Measurements from ENCODE around the gene PSMG4.
"Not testable (repeated sequence)": the region's sequence is repeated elsewhere in the genome, so short reads cannot be mapped to it uniquely, and the experiment has no call there.

The PSMG4 gene

GRCh38 chr6:3244003-3244831 is 14.5 kb upstream of the PSMG4 start:
- no peak overlapping the region for H3K4me3 ChIP-seq (ENCODE audit: low read depth, low read length)
- TF ChIP-seq CTCF (IDR thresholded peaks at IDR 0.05; ENCODE audit: low read depth, low read length, missing control alignments) = no peak
- no peak for DNase-seq (ENCODE audit: low read depth)

GRCh38 chr6:3244832-3245161 is 13.9 kb upstream of the PSMG4 start:
- H3K4me3 ChIP-seq (ENCODE audit: low read depth, low read length); DNase-seq (ENCODE audit: low read depth): not testable (repeated sequence)

GRCh38 chr6:3245216-3245615 is 13.5 kb upstream of the PSMG4 start:
- DNase-seq (ENCODE audit: low read depth) = no peak
- H3K4me3 ChIP-seq (ENCODE audit: low read depth, low read length) = no peak overlapping the region
- no peak for TF ChIP-seq CTCF (IDR thresholded peaks at IDR 0.05; ENCODE audit: low read depth, low read length, missing control alignments)

- no peak for DNase-seq (ENCODE audit: low read depth)
- H3K4me3 ChIP-seq (ENCODE audit: low read depth, low read length) = no peak overlapping the region
These were observed 11.2 kb upstream of the PSMG4 start for GRCh38 chr6:3247255-3248146.

GRCh38 chr6:3249821-3250220 is 8.9 kb upstream of the PSMG4 start:
- TF ChIP-seq CTCF (IDR thresholded peaks at IDR 0.05; ENCODE audit: low read depth, low read length, missing control alignments) = no peak
- no peak for DNase-seq (ENCODE audit: low read depth)

More at GRCh38 chr6:3247255-3248146, 11.2 kb upstream of the PSMG4 start:
- no peak for TF ChIP-seq CTCF (IDR thresholded peaks at IDR 0.05; ENCODE audit: low read depth, low read length, missing control alignments)

GRCh38 chr6:3250231-3250675 is 8.5 kb upstream of the PSMG4 start:
- no peak for DNase-seq (ENCODE audit: low read depth)
- H3K4me3 ChIP-seq (ENCODE audit: low read depth, low read length) = no peak overlapping the region
- TF ChIP-seq CTCF (IDR thresholded peaks at IDR 0.05; ENCODE audit: low read depth, low read length, missing control alignments) = no peak

More at GRCh38 chr6:3249821-3250220, 8.9 kb upstream of the PSMG4 start:
- no peak overlapping the region for H3K4me3 ChIP-seq (ENCODE audit: low read depth, low read length)

All from GM12864 (cell line).